Memory B cell (primary cell): ENCODE results near the gene GNG12.

Experiments
- ATAC-seq: fragments of 150-1000 bp; cut with Tn5 transposase; 2 replicates; pipeline ENCODE4 v1.10.0; 2021; ENCODE audit warnings: low read depth, mild to moderate bottlenecking, moderate library complexity
- DNase-seq, 2 donors: peaks; one replicate each; pipeline ENCODE4 v3.0.0; 2022; ENCODE audit warnings: low spot score in 2 of 2
- H3K27ac Mint-ChIP-seq: one replicate; pipeline ENCODE4 v1.8.0; 2022; ENCODE audit warnings: mild to moderate bottlenecking, moderate library complexity, mixed read lengths
- H3K27me3 Mint-ChIP-seq: one replicate; pipeline ENCODE4 v1.8.0; 2022; ENCODE audit warnings: mixed read lengths
- H3K36me3 Mint-ChIP-seq: one replicate; pipeline ENCODE4 v1.8.0; 2022; ENCODE audit warnings: mild to moderate bottlenecking, mixed read lengths
- H3K4me1 Mint-ChIP-seq: one replicate; pipeline ENCODE4 v1.8.0; 2022; ENCODE audit warnings: mixed read lengths
- H3K4me3 Mint-ChIP-seq: one replicate; pipeline ENCODE4 v1.8.0; 2022; ENCODE audit warnings: mild to moderate bottlenecking, moderate library complexity, mixed read lengths
- H3K9me3 Mint-ChIP-seq: one replicate; pipeline ENCODE4 v1.8.0; 2022; ENCODE audit warnings: mixed read lengths

GNG12 gene

DNA sequence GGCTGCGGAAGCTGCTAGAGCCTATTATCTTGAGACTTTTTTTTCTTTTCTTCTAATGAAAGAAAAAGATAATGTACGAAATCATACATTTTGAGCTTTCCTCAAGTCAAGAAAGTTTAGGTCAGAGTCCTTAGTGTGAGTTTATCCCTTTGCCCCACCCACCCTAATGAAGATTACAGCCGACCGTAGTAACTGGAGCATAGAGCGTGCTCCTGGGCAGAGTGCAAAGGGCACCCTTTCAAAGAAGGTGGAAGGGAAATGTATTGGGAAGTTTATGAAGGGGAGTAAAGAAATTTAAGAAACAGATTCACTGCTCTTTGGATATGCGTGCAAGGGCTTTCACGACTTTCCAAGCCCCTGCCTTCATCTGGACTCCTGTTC is 17.2 kb downstream of the GNG12 start:
- H3K4me1 Mint-ChIP-seq, result no peaks in the 10 kb centered on the region
- H3K27me3 Mint-ChIP-seq, result peaks cover 9% of the 10 kb centered on the region
- H3K4me3 Mint-ChIP-seq, result no peak overlapping the region
- DNase-seq (no peak), ATAC-seq (no peak)
- no peaks in the 10 kb centered on the region for H3K9me3 Mint-ChIP-seq
- H3K27ac Mint-ChIP-seq, result no peak overlapping the region
- H3K36me3 Mint-ChIP-seq, result no peaks in the 10 kb centered on the region

GRCh38 chr1:67815303-67816094 is 17.8 kb downstream of the GNG12 start:
- peaks cover 9% of the 10 kb centered on the region for H3K27me3 Mint-ChIP-seq
- no peak overlapping the region for H3K27ac Mint-ChIP-seq
- no peaks in the 10 kb centered on the region for H3K4me1 Mint-ChIP-seq
- ATAC-seq (no peak), DNase-seq (no peak)
- no peaks in the 10 kb centered on the region for H3K9me3 Mint-ChIP-seq
- no peak overlapping the region for H3K4me3 Mint-ChIP-seq
- H3K36me3 Mint-ChIP-seq, result no peaks in the 10 kb centered on the region

DNA sequence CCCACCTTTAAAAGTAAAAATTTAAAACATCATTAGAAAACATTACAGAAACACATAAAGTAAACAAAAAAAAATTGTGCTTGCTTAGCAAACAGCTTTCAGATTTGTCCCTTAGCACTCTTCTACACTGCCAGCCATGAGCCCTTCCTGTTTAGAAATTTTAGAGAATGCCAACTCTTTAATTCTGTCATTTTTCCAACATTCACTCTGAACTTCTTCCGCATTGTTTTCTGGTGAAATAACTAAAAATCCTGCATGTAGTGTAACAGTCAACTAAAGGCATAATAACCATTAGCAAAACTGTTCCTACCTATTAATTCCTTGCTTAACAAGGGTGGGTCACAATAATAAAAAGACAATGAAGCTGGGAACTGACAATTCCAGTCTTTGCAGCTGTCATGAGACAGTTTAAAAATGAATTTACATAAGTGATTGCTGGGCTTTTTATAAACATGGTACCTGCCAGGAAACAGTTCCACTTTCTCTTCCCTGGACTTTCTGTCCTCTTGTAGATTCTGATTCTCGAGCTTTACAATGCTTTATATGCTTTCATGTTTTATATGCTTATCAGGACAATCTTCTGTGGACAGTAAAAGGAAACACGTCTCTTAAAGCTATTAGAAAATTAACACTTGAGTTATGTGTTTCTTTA is 19.0 kb downstream of the GNG12 start:
- DNase-seq (no peak), ATAC-seq (no peak)
- H3K36me3 Mint-ChIP-seq, result no peaks in the 10 kb centered on the region
- no peaks in the 10 kb centered on the region for H3K4me1 Mint-ChIP-seq
- no peaks in the 10 kb centered on the region for H3K9me3 Mint-ChIP-seq
- H3K27ac Mint-ChIP-seq, result no peak overlapping the region
- H3K4me3 Mint-ChIP-seq, result no peak overlapping the region
- peaks cover 5% of the 10 kb centered on the region for H3K27me3 Mint-ChIP-seq

GRCh38 chr1:67812226-67812625 is 21.0 kb downstream of the GNG12 start:
- H3K27me3 Mint-ChIP-seq, result peaks cover 2% of the 10 kb centered on the region
- no peak overlapping the region for H3K4me3 Mint-ChIP-seq
- ATAC-seq (no peak), DNase-seq (no peak)
- no peaks in the 10 kb centered on the region for H3K36me3 Mint-ChIP-seq
- no peak overlapping the region for H3K27ac Mint-ChIP-seq
- no peaks in the 10 kb centered on the region for H3K4me1 Mint-ChIP-seq
- H3K9me3 Mint-ChIP-seq, result peaks cover 1% of the 10 kb centered on the region

DNA sequence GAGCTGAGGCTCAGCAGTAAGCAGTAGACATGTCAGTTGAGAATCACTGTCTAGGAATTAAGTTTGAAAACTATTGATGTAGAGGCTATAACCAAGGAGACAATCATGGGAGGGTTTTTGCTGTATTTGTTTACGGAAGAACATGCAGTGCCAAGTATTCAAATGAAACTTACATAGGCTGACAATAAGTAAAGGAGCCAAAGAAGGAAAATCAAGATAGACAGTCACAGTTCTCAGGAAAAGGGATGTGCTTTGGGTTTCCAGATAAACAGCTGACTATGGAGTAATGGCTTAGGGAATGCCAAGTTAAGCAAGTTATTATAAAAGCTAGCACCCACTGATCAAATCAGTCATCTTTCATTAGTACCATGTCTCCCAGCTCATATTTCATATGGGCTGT is 21.5 kb downstream of the GNG12 start:
- H3K4me1 Mint-ChIP-seq, result no peaks in the 10 kb centered on the region
- ATAC-seq, result no peak
- peaks cover 1% of the 10 kb centered on the region for H3K9me3 Mint-ChIP-seq
- peaks cover 2% of the 10 kb centered on the region for H3K27me3 Mint-ChIP-seq
- DNase-seq, result no peak
- no peaks in the 10 kb centered on the region for H3K36me3 Mint-ChIP-seq
- H3K27ac Mint-ChIP-seq, result no peak overlapping the region
- H3K4me3 Mint-ChIP-seq, result no peak overlapping the region

- H3K9me3 Mint-ChIP-seq, result peaks cover 1% of the 10 kb centered on the region
- H3K36me3 Mint-ChIP-seq, result no peaks in the 10 kb centered on the region
- H3K4me1 Mint-ChIP-seq, result no peaks in the 10 kb centered on the region
- ATAC-seq (no peak), DNase-seq (no peak)
- H3K27ac Mint-ChIP-seq, result no peak overlapping the region
- no peak overlapping the region for H3K4me3 Mint-ChIP-seq
- peaks cover 4% of the 10 kb centered on the region for H3K27me3 Mint-ChIP-seq
Observed at GRCh38 chr1:67809887-67810286, 23.4 kb downstream of the GNG12 start.

DNA sequence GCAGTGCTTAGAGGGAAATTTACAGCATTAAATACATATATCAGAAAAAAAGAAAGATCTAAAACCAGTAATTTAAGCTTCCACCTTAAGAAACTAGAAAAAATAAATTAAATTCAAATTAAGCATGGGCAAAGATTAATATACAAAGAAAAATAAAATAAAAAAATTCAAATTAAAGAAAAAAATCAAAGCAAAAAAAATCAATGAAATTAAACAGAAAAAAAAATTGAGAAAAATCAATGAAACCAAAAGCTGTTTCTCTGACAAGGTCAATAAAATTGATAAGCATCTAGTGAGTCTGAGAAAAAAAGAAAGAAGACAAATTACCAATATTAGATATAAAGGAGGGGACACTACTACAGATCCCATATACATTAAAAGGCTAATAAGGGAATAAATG is 26.0 kb downstream of the GNG12 start:
- H3K36me3 Mint-ChIP-seq, result no peaks in the 10 kb centered on the region
- DNase-seq, result no peak

GRCh38 chr1:67804710-67805109 is 28.6 kb downstream of the GNG12 start:
- H3K27me3 Mint-ChIP-seq, result peaks cover 25% of the 10 kb centered on the region
- ATAC-seq, result no peak
- no peak overlapping the region for H3K27ac Mint-ChIP-seq
- H3K36me3 Mint-ChIP-seq, result no peaks in the 10 kb centered on the region
- no peaks in the 10 kb centered on the region for H3K4me1 Mint-ChIP-seq
- peaks cover 1% of the 10 kb centered on the region for H3K9me3 Mint-ChIP-seq
- no peak for DNase-seq
- H3K4me3 Mint-ChIP-seq, result no peak overlapping the region

More for the DNA sequence above, 26.0 kb downstream of the GNG12 start:
- no peak for ATAC-seq
- Mint-ChIP-seq H3K4me1 (no peaks in the 10 kb centered on the region), H3K27me3 (peaks cover 17% of the 10 kb centered on the region), H3K9me3 (peaks cover 1% of the 10 kb centered on the region), H3K4me3 (no peak overlapping the region), H3K27ac (no peak overlapping the region)

- Mint-ChIP-seq H3K36me3 (no peaks in the 10 kb centered on the region), H3K27ac (no peak overlapping the region), H3K27me3 (peaks cover 25% of the 10 kb centered on the region)
Observed at GRCh38 chr1:67803380-67804279, 29.6 kb downstream of the GNG12 start.

DNA sequence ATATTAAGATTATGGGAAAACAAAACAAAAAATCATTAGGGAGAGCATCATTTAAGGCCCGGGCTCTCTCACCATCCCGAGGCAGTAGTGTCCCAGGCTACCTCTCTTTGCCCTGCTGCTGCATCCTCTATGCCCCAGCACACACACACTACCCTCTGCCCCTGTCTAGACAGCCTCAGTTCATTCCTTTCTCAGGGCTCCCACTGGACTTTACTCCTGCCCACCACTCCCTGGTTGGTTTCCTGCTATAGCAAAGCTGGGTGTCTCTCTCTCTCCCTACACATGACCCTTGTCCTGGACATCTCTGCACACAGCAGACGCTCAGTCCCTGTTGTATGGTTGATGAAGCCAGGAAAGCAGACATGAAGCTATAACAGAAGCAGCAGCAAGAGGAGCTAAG is 30.7 kb downstream of the GNG12 start:
- H3K36me3 Mint-ChIP-seq, result no peaks in the 10 kb centered on the region
- H3K4me3 Mint-ChIP-seq, result no peak overlapping the region
- H3K27ac Mint-ChIP-seq, result no peak overlapping the region
- ATAC-seq (no peak), DNase-seq (no peak)
- peaks cover 29% of the 10 kb centered on the region for H3K27me3 Mint-ChIP-seq
- no peaks in the 10 kb centered on the region for H3K4me1 Mint-ChIP-seq
- H3K9me3 Mint-ChIP-seq, result no peaks in the 10 kb centered on the region

More at GRCh38 chr1:67803380-67804279, 29.6 kb downstream of the GNG12 start:
- DNase-seq (no peak), ATAC-seq (no peak)
- Mint-ChIP-seq H3K4me3 (no peak overlapping the region), H3K9me3 (peaks cover 1% of the 10 kb centered on the region), H3K4me1 (no peaks in the 10 kb centered on the region)

GRCh38 chr1:67801903-67802302 is 31.4 kb downstream of the GNG12 start:
- ATAC-seq (no peak), DNase-seq (no peak)
- H3K27me3 Mint-ChIP-seq, result peaks cover 29% of the 10 kb centered on the region
- H3K4me3 Mint-ChIP-seq, result no peak overlapping the region
- no peaks in the 10 kb centered on the region for H3K4me1 Mint-ChIP-seq
- H3K27ac Mint-ChIP-seq, result no peak overlapping the region
- no peaks in the 10 kb centered on the region for H3K9me3 Mint-ChIP-seq
- no peaks in the 10 kb centered on the region for H3K36me3 Mint-ChIP-seq

GRCh38 chr1:67795179-67795912 is 37.9 kb downstream of the GNG12 start:
- Mint-ChIP-seq H3K4me3 (no peak overlapping the region), H3K9me3 (peaks cover 1% of the 10 kb centered on the region), H3K4me1 (no peaks in the 10 kb centered on the region), H3K27ac (no peak overlapping the region), H3K36me3 (no peaks in the 10 kb centered on the region), H3K27me3 (peaks cover 15% of the 10 kb centered on the region)
- ATAC-seq (no peak), DNase-seq (no peak)

- DNase-seq, result no peak
- Mint-ChIP-seq H3K9me3 (peaks cover 1% of the 10 kb centered on the region), H3K27ac (no peak overlapping the region), H3K4me3 (no peak overlapping the region), H3K36me3 (no peaks in the 10 kb centered on the region), H3K4me1 (no peaks in the 10 kb centered on the region), H3K27me3 (peaks cover 19% of the 10 kb centered on the region)
- no peak for ATAC-seq
Observed at GRCh38 chr1:67793562-67793961, 39.7 kb downstream of the GNG12 start.
